ENCODE data around the gene NAGLU. TPM values are rescaled to one million over a fixed set of nuclear protein-coding genes. Genes with fewer than 3 reads are reported as not detected.

The NAGLU gene
- total RNA-seq, 1 experiment from 2014 or later: 36.9 TPM

Other genes starting within 250 kb of the NAGLU start
- gene STAT5A, start 247.7 kb upstream of the NAGLU start, total RNA-seq (2014; rRNA removed; shearing (Covaris generic)): 9.4 and 13.2 TPM in 2 replicates
- 54.6 and 101 TPM in 2 replicates for gene STAT3, start 147.8 kb upstream of the NAGLU start, total RNA-seq (2014; rRNA removed; shearing (Covaris generic))
- 18.6 and 26.9 TPM in 2 replicates for gene CAVIN1, start 113.0 kb upstream of the NAGLU start, total RNA-seq (2014; rRNA removed; shearing (Covaris generic))
- 21.0 and 21.7 TPM in 2 replicates for gene ATP6V0A1, start 77.4 kb upstream of the NAGLU start, total RNA-seq (2014; rRNA removed; shearing (Covaris generic))
- gene HSD17B1, start 16.7 kb downstream of the NAGLU start, total RNA-seq (2014; rRNA removed; shearing (Covaris generic)): 1.1 and 2.9 TPM in 2 replicates
- 56.1 and 59.2 TPM in 2 replicates for gene COASY, start 25.9 kb downstream of the NAGLU start, total RNA-seq (2014; rRNA removed; shearing (Covaris generic))
- 29.4 and 35.0 TPM in 2 replicates for gene MLX, start 30.9 kb downstream of the NAGLU start, total RNA-seq (2014; rRNA removed; shearing (Covaris generic))
- gene PSMC3IP, start 41.5 kb downstream of the NAGLU start, total RNA-seq (2014; rRNA removed; shearing (Covaris generic)): 14.7 and 17.0 TPM in 2 replicates
- gene RETREG3, start 73.1 kb downstream of the NAGLU start, total RNA-seq (2014; rRNA removed; shearing (Covaris generic)): 39.4 and 51.7 TPM in 2 replicates
- 147 and 158 TPM in 2 replicates for gene TUBG1, start 73.4 kb downstream of the NAGLU start, total RNA-seq (2014; rRNA removed; shearing (Covaris generic))
- 15.0 and 20.5 TPM in 2 replicates for gene TUBG2, start 123.0 kb downstream of the NAGLU start, total RNA-seq (2014; rRNA removed; shearing (Covaris generic))
- gene PLEKHH3, start 140.8 kb downstream of the NAGLU start, total RNA-seq (2014; rRNA removed; shearing (Covaris generic)): 37.2 and 47.2 TPM in 2 replicates
- gene CCR10, start 145.6 kb downstream of the NAGLU start, total RNA-seq (2014; rRNA removed; shearing (Covaris generic)): 4.8 and 6.2 TPM in 2 replicates
- 6.1 and 12.0 TPM in 2 replicates for gene CNTNAP1, start 146.3 kb downstream of the NAGLU start, total RNA-seq (2014; rRNA removed; shearing (Covaris generic))
- gene EZH1, start 208.8 kb downstream of the NAGLU start, total RNA-seq (2014; rRNA removed; shearing (Covaris generic)): 13.9 and 26.4 TPM in 2 replicates
- 10.8 and 13.5 TPM in 2 replicates for gene RAMP2, start 225.0 kb downstream of the NAGLU start, total RNA-seq (2014; rRNA removed; shearing (Covaris generic))
- gene VPS25, start 237.2 kb downstream of the NAGLU start, total RNA-seq (2014; rRNA removed; shearing (Covaris generic)): 146 and 152 TPM in 2 replicates
- 0.24 and 0.44 TPM in 2 replicates for gene WNK4, start 244.4 kb downstream of the NAGLU start, total RNA-seq (2014; rRNA removed; shearing (Covaris generic))

All from H7 (cell line).